Lower leg skin (tissue), 4 donors: ENCODE measurements around the gene TYW1B. TPM values are rescaled to one million over a fixed set of nuclear protein-coding genes. Genes with fewer than 3 reads are reported as not detected.
A peak's percentile ranks its signal among the peaks of the same experiment; 100 is the strongest.
"Not testable (repeated sequence)": the region's sequence is repeated elsewhere in the genome, so short reads cannot be mapped to it uniquely, and the experiment has no call there.

ENCODE experiments used
- DNase-seq, 2 donors: peaks; one replicate each; pipeline ENCODE4 v3.0.0-alpha.2; 2019; ENCODE audit warnings: low spot score in 2 of 2
- H3K4me3 ChIP-seq: fragments of 200-600 bp; sonication (generic); 2 replicates; pipeline ENCODE4 v1.5.1; 2017; ENCODE audit warnings: mild to moderate bottlenecking, low read depth; ENCODE audit not compliant: poor library complexity, severe bottlenecking
- POLR2A ChIP-seq, 2 donors: fragments of 450-650 bp; IDR thresholded peaks; one replicate each; pipeline ENCODE4 v1.6.1; 2016 to 2017; ENCODE audit warnings: antibody characterized with exemption in 2 of 2, mild to moderate bottlenecking in 1 of 2, moderate library complexity in 1 of 2
- WGBS, 2 donors: methylation state at CpG; one replicate each; pipeline ENCODE4 v1.1.5; 2018; 5-methylcytosine and 5-hydroxymethylcytosine counted together
- intact Hi-C: fragments of 100-400 bp; cut with DNase I; formaldehyde crosslinking; loops from one replicate; pipeline ENCODE4 v1.15.0; 2023; ENCODE audit warnings: low total_unique reads
- total RNA-seq, 4 donors: library from RNA; depleted of rRNA; stranded (reverse); fragments of >200 nt; gene quantifications; one replicate each; pipeline ENCODE4 v1.1.0, GENCODE V29; 2016

TYW1B gene
- total RNA-seq, 4 donors from 2014 or later = 3.7 to 5.3 (median 4.1) TPM

DNA sequence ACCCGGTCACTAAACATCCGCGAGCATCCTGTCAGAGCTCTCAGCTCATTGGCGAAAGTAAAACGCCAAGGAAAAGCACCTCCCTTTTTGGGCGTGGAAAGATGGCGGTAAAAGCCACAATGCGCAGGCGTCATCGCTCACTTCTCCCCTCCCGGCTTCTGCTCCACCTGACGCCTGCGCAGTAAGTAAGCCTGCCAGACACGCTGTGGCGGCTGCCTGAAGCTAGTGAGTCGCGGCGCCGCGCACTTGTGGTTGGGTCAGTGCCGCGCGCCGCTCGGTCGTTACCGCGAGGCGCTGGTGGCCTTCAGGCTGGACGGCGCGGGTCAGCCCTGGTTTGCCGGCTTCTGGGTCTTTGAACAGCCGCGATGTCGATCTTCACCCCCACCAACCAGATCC is 1.3 kb upstream of the TYW1B start:
- intact Hi-C loops = not testable (repeated sequence)
- 0 to 1% methylated on average over 11 to 28 of the region's 36 CpGs for WGBS, 2 donors

DNA sequence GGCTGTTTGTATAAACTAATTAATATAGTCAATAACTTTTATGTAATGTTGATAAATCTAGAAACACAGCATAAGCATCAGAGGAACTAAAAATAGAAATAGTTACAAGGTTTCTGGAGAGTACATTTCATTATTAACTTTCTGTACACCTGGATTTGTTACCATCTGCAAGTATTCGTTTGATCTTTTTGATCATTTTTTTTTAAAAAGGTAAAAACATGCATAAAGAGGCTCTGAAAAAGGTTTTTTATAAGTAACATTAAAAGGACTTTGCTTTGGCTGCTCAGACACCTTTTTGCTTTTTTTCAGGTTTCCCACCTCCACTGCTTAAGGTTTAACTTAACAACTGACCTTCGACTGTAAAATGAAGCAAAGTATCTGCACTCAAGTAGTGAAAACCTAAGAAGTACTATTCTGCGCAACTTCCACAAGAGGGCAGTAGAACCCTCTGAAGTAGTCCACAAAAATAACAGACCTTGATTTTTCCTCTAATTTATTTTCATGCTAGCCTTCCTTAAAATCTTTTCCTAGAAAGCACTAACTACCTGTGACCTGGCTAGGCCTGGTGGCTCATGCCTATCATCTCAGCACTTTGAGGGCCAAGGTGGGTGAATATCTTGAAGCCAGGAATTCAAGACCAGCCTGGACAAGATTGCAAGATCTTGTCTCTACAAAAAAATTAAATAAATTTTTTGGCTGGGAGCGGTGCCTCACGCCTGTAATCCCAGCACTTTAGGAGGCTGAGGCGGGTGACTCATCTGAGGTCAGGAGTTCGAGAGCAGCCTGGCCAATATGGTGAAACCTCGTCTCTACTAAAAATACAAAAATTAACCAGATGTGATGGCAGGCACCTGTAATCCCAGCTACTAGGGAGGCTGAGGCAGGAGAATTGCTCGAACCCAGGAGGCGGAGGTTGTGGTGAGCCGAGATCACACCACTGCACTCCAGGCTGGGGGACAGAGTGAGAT is 4.0 kb downstream of the TYW1B start:
- intact Hi-C loops, H3K4me3 ChIP-seq: not testable (repeated sequence)
- peak in 1 of 2 donors; percentile 66 for DNase-seq
- WGBS, 2 donors = 43 to 49% methylated on average over 10 of the region's 11 CpGs

More for the DNA sequence above, 1.3 kb upstream of the TYW1B start:
- peak overlapping the region; percentile 75 for H3K4me3 ChIP-seq
- TF ChIP-seq POLR2A (IDR thresholded peaks at IDR 0.05) = peak in 1 of 2 donors; percentile 84
- peak; percentile 99 for DNase-seq

DNA sequence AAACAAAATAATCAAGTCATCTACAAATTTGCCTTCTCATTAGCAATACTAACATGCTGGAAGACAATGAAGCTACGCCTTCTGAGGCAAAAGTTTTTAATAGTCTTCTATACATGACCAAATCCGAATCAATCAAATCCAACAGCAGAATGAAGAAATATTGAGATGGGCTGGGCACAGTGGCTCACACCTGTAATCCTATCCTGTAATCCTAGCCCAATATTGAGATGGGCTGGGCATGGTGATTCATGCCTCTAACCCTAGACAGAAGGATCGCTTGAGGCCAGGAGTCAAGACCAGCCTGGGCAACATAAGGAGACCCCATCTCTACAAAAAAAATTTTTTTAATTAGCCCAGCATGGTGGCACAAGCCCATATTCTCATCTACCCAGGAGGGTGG is 5.5 kb downstream of the TYW1B start:
- 86 to 88% methylated on average over 3 of the region's 3 CpGs for WGBS, 2 donors
- DNase-seq = peak in 1 of 2 donors; percentile 46
- H3K4me3 ChIP-seq, intact Hi-C loops: not testable (repeated sequence)

DNA sequence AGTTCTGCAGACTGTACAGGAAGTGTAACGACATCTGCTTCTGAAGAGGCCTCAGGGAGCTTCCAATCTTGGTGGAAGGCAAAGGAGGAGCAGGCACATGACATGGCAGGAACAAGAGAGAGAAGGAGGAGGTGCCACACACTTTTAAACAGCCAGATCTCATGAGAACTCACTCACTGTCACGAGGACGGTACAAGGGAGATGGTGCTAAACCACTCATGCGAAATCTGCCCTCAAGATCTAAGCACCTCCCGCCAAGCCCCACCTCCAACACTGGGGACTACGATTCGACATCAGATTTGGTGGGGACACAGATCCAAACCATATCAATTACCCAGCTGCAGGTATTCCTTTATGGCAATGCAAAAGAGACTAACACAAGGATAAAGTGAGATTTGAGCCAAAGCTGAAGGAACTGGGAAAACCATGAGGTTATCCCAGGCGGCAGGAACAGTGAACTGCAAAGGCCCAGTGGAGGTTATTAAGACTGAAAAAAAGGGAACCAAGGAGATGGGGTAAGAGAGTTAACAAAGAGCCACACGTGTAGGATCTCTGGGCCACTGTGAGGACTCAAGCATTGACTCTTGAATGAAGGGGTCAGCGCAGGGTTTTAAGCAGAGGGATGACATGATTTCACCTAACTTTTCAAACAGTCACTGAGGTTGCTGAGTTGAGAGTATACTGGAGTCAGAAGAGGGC is 9.2 kb downstream of the TYW1B start:
- 92 to 96% methylated on average over 10 of the region's 10 CpGs for WGBS, 2 donors
- DNase-seq, H3K4me3 ChIP-seq, intact Hi-C loops: not testable (repeated sequence)

DNA sequence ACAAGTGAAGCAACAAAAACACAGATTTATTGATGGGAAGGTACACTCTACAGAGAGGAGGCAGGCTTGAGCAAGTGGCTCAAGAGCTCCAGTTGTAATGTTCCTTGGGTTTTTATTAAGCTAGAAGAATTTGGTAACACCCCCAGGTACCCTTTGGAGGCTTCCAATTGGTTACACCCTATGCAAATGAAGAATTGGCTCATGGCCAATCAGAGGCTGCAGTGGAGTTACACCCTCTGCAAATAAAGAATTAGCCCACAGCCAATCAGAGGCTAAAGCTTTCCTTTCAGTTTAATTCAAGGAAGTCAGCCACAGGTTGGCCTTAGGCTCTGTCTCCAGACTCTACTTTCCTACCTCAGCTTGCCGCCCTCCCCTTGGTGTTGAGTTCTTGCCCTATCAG is 10.3 kb downstream of the TYW1B start:
- H3K4me3 ChIP-seq, intact Hi-C loops: not testable (repeated sequence)
- WGBS, 2 donors = 94 to 100% methylated on average over 1 of the region's 1 CpG
- DNase-seq = peak in 1 of 2 donors; percentile 14

DNA sequence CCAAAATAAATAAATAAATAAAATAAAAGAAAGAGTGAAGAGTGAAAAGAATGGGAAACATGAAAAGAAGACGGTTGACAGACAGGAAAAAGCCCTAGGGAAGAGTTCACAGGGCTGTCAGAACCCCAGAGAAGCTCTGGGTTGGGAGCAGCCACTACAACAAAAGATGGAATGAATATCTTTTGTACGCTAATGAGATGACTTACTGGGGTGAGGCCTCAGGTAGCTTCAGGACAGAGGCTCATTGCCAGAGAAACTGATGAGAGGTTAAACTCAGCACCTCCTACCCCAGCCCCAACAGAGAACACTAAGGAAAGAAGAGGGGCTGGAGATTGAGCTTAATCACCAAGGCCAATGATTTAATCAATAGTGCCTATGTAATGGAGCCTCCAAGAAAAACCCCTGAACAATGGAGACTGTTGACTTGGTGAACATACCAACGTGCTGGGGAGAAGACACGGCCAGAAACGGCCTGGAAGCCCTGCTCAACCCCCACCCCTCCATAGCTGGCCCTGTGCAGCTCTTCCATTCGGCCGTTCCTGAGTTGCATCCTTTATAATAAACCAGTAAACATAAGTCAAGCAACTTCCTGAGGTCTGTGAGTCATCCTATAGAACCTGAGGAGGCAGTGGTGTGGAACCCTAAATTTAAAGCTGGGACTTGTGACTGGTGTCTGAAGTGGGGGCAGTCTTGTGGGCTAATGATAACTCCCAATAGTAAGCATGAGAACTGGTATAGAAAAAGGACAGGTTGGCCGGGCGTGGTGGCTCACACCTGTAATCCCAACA is 11.4 kb downstream of the TYW1B start:
- H3K4me3 ChIP-seq, intact Hi-C loops: not testable (repeated sequence)
- WGBS, 2 donors = 90% methylated on average over 9 of the region's 9 CpGs
- DNase-seq = peak in 1 of 2 donors; percentile 0

DNA sequence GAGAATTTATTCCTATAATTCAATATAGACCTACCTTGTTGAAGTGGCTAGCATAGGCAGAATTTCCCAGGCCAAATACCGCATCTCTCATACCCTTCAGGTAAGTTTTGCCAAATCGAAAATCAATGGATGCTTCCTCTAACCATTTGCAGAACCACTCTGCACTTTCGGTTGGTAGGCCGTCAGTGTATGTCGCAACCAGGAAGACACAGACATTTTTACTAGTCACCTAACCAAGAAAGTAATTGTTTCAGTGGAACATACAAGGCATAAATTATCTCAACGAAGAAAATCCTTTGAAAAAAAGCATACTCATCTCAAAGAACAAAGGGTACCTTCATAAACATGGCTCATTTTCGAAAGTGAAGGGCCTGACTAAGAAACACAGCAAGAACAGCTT is 17.6 kb downstream of the TYW1B start:
- 83 to 92% methylated on average over 7 of the region's 7 CpGs for WGBS, 2 donors
- DNase-seq = peak in 1 of 2 donors; percentile 20

DNA sequence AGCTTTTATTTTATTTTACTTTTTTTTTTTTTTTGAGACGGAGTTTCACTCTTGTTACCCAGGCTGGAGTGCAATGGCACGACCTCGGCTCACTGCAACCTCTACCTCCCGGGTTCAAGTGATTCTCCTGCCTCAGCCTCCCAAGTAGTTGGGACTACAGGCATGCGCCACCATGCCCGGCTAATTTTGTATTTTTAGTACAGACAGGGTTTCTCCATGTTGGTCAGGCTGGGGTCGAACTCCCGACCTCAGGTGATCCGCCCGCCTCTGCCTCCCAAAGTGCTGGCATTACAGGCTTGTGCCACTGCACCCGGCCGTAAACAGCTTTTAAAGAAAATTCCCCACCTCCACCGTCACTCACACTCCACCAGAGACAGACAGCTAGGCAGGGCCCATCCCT is 19.5 kb downstream of the TYW1B start:
- H3K4me3 ChIP-seq, intact Hi-C loops: not testable (repeated sequence)
- DNase-seq = peak in 1 of 2 donors; percentile 50
- WGBS, 2 donors = 96 to 97% methylated on average over 12 to 13 of the region's 13 CpGs

More for the DNA sequence above, 17.6 kb downstream of the TYW1B start:
- H3K4me3 ChIP-seq, intact Hi-C loops: not testable (repeated sequence)

DNA sequence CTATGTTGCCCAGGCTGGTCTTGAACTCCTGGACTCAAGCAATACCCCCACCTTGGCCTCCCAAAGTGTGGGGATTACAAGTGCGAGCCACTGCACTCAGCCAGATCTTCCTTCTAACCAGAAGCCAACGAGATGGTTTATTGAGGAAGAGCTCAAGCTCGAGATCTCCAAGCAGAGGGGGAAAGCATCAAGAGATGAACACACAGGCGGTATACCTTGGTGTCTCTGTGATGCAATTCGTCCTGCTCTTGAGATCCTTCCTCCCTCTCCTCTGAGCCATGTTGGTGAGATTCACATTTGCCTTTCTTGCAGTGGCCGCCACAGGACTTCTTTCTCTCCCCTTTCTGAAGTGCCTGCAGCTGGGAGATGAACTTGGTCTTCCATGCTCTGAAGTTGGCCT is 21.1 kb downstream of the TYW1B start:
- 76% methylated on average over 6 of the region's 6 CpGs for WGBS, 2 donors
- intact Hi-C loops, H3K4me3 ChIP-seq: not testable (repeated sequence)
- DNase-seq = peak in 1 of 2 donors; percentile 25
